GM18498 (cell line): ENCODE data around the gene KLHL22.
"Not testable (repeated sequence)": the region's sequence is repeated elsewhere in the genome, so short reads cannot be mapped to it uniquely, and the experiment has no call there.

Experiments
- ATAC-seq: cut with Tn5 transposase; IDR thresholded peaks from one replicate; pipeline ENCODE4 v1.9.1; 2021; ENCODE audit warnings: mild to moderate bottlenecking, moderate library complexity; ENCODE audit not compliant: unreplicated experiment

KLHL22 gene

GRCh38 chr22:20525048-20525447 lies 29.5 kb upstream of the KLHL22 start:
- ATAC-seq = no peak

GRCh38 chr22:20524004-20524481 lies 28.4 kb upstream of the KLHL22 start:
- ATAC-seq = no peak

- ATAC-seq = no peak
These were observed 27.7 kb upstream of the KLHL22 start for GRCh38 chr22:20523086-20523983.

- no peak for ATAC-seq
These were observed 26.8 kb upstream of the KLHL22 start for GRCh38 chr22:20522134-20523004.

- ATAC-seq = no peak
These were observed 24.5 kb upstream of the KLHL22 start for GRCh38 chr22:20520093-20520511.

- ATAC-seq = no peak
These were observed 24.0 kb upstream of the KLHL22 start for GRCh38 chr22:20519558-20519957.

- no peak for ATAC-seq
These were observed 22.4 kb upstream of the KLHL22 start for GRCh38 chr22:20517841-20518592.

GRCh38 chr22:20517422-20517821 lies 21.8 kb upstream of the KLHL22 start:
- no peak for ATAC-seq

GRCh38 chr22:20516399-20516798 lies 20.8 kb upstream of the KLHL22 start:
- no peak for ATAC-seq

- no peak for ATAC-seq
These were observed 19.2 kb upstream of the KLHL22 start for GRCh38 chr22:20514658-20515406.

GRCh38 chr22:20511578-20512229 lies 16.1 kb upstream of the KLHL22 start:
- ATAC-seq = no peak

- ATAC-seq = no peak
These were observed 15.4 kb upstream of the KLHL22 start for GRCh38 chr22:20510811-20511577.

GRCh38 chr22:20509344-20510047 lies 13.9 kb upstream of the KLHL22 start:
- ATAC-seq = no peak

GRCh38 chr22:20508815-20509271 lies 13.2 kb upstream of the KLHL22 start:
- ATAC-seq = no peak

- ATAC-seq = not testable (repeated sequence)
These were observed 12.6 kb upstream of the KLHL22 start for GRCh38 chr22:20508067-20508755.

- peak; percentile 87 for ATAC-seq
These were observed 11.9 kb upstream of the KLHL22 start, which contains the start of gene MED15 for GRCh38 chr22:20507253-20508066. Gene MED15 (plus strand): TSS chr22:20507610. CDS start chr22:20507679, 69 bp downstream.
